OCI-LY1 (cell line): ENCODE measurements around the gene RASL11B.

Experiments used
- H2AFZ ChIP-seq: fragments of 200-600 bp; sonication (generic), shearing (Covaris generic); 2 replicates; pipeline ENCODE4 v1.6.0; 2014; ENCODE audit warnings: antibody characterized with exemption, mild to moderate bottlenecking, low read length
- H3F3A ChIP-seq: fragments of 200-600 bp; sonication (generic), shearing (Covaris generic); 2 replicates; pipeline ENCODE4 v1.6.0; 2014; ENCODE audit warnings: mild to moderate bottlenecking, antibody characterized with exemption, low read length, moderate library complexity; ENCODE audit not compliant: insufficient read depth
- H3K27ac ChIP-seq: fragments of 200-600 bp; sonication (generic); 2 replicates; pipeline ENCODE4 v1.5.1; 2014; ENCODE audit warnings: low read length, mixed run types, mild to moderate bottlenecking, low read depth; ENCODE audit not compliant: poor library complexity, severe bottlenecking
- H3K27me3 ChIP-seq: fragments of 200-600 bp; sonication (generic); 2 replicates; pipeline ENCODE4 v1.6.0; 2014; ENCODE audit warnings: antibody characterized with exemption, mild to moderate bottlenecking, low read length, moderate library complexity; ENCODE audit not compliant: insufficient read depth
- H3K36me3 ChIP-seq: fragments of 200-600 bp; sonication (generic); 2 replicates; pipeline ENCODE4 v1.6.1; 2014; ENCODE audit warnings: mild to moderate bottlenecking, antibody characterized with exemption, low read length, moderate library complexity, mixed read lengths; ENCODE audit not compliant: insufficient read depth
- H3K4me1 ChIP-seq: fragments of 200-600 bp; sonication (generic); 2 replicates; pipeline ENCODE4 v1.5.1; 2014; ENCODE audit warnings: mild to moderate bottlenecking, low read length, moderate library complexity; ENCODE audit not compliant: insufficient read depth, severe bottlenecking
- H3K4me2 ChIP-seq: fragments of 200-600 bp; sonication (generic), shearing (Covaris generic); 2 replicates; pipeline ENCODE4 v1.6.1; 2014; ENCODE audit warnings: low read length
- H3K4me3 ChIP-seq: fragments of 200-600 bp; sonication (generic); 2 replicates; pipeline ENCODE4 v1.5.1; 2014; ENCODE audit warnings: low read length, low read depth, mild to moderate bottlenecking, mixed read lengths; ENCODE audit not compliant: poor library complexity, severe bottlenecking
- H3K79me2 ChIP-seq: fragments of 200-600 bp; shearing (Covaris generic); 2 replicates; pipeline ENCODE4 v1.6.1; 2016; ENCODE audit warnings: mixed run types, low read length, mixed read lengths; ENCODE audit not compliant: insufficient read depth
- H3K9ac ChIP-seq: fragments of 200-600 bp; sonication (generic), shearing (Covaris generic); 2 replicates; pipeline ENCODE4 v1.6.1; 2014; ENCODE audit warnings: mild to moderate bottlenecking, low read length, mixed read lengths
- H3K9me2 ChIP-seq: fragments of 200-600 bp; sonication (generic), shearing (Covaris generic); 2 replicates; pipeline ENCODE4 v1.6.1; 2014; ENCODE audit warnings: low read depth, mild to moderate bottlenecking, low read length, mixed read lengths
- H3K9me3 ChIP-seq: fragments of 200-600 bp; shearing (Covaris generic); 2 replicates; pipeline ENCODE4 v1.6.1; 2014; ENCODE audit warnings: low read length, mixed read lengths
- H4K20me1 ChIP-seq: fragments of 200-600 bp; sonication (generic), shearing (Covaris generic); 2 replicates; pipeline ENCODE4 v1.6.0; 2016; ENCODE audit warnings: mild to moderate bottlenecking, low read length; ENCODE audit not compliant: insufficient read depth
- CTCF ChIP-seq: fragments of 200-600 bp; sonication (generic), shearing (Covaris generic); IDR thresholded peaks from 2 replicates; pipeline ENCODE4 v1.5.1; 2017; ENCODE audit warnings: mild to moderate bottlenecking, antibody characterized with exemption, low read length, moderate library complexity, mixed read lengths
- EZH2 ChIP-seq: fragments of 200-600 bp; sonication (generic), shearing (Covaris generic); IDR thresholded peaks from 2 replicates; pipeline ENCODE4 v1.8.0; 2017; ENCODE audit warnings: borderline replicate concordance, mixed run types, mild to moderate bottlenecking, antibody characterized with exemption, low read length, moderate library complexity, mixed read lengths

Gene RASL11B

DNA sequence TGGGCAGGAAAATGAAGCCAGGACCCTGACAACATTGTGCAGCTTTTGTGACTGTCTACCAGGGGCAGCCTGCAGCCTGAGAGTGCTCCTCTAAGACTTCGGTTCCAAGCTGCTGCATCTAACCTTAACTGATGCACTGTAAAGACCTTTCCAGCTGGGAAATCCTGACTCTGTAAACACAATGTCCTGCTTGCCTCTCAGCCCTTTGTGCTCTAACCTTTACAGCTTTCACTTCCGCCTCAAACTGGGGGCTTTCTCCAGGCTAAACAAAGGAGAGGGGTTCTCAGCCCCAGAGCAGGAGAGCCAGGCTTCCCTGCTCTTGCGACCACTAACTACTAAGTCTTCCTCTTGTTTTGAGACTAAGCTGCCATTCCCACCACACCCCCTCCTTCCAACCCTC is 19.3 kb upstream of the RASL11B start:
- H3K27ac ChIP-seq = no peak overlapping the region
- H3K4me1 ChIP-seq = no peaks in the 10 kb centered on the region
- TF ChIP-seq CTCF = no peak

GRCh38 chr4:52843351-52843750 is 18.8 kb upstream of the RASL11B start:
- Histone ChIP-seq H3K9me2 (no peaks in the 10 kb centered on the region), H3K27ac (no peak overlapping the region), H3K9ac (no peak overlapping the region), H3K79me2 (no peaks in the 10 kb centered on the region), H3K36me3 (no peaks in the 10 kb centered on the region), H3K4me1 (no peaks in the 10 kb centered on the region), H3K27me3 (no peaks in the 10 kb centered on the region), H3F3A (no peaks in the 10 kb centered on the region), H4K20me1 (no peaks in the 10 kb centered on the region), H3K9me3 (no peaks in the 10 kb centered on the region), H3K4me3 (no peak overlapping the region), H2AFZ (no peak overlapping the region), H3K4me2 (no peak overlapping the region)
- TF ChIP-seq CTCF = no peak
- no peak for TF ChIP-seq EZH2

More for the DNA sequence above, 19.3 kb upstream of the RASL11B start:
- Histone ChIP-seq H3K9me2 (no peaks in the 10 kb centered on the region), H3K9ac (no peak overlapping the region), H3K9me3 (no peaks in the 10 kb centered on the region), H3K4me3 (no peak overlapping the region), H3F3A (no peaks in the 10 kb centered on the region), H2AFZ (no peak overlapping the region), H3K79me2 (no peaks in the 10 kb centered on the region), H3K36me3 (no peaks in the 10 kb centered on the region), H3K27me3 (no peaks in the 10 kb centered on the region), H3K4me2 (no peak overlapping the region), H4K20me1 (no peaks in the 10 kb centered on the region)

GRCh38 chr4:52843958-52844357 is 18.2 kb upstream of the RASL11B start:
- Histone ChIP-seq H3F3A (no peaks in the 10 kb centered on the region), H3K79me2 (no peaks in the 10 kb centered on the region), H3K9me3 (no peaks in the 10 kb centered on the region), H3K4me2 (no peak overlapping the region), H3K27me3 (no peaks in the 10 kb centered on the region), H2AFZ (no peak overlapping the region), H3K36me3 (no peaks in the 10 kb centered on the region), H3K9ac (no peak overlapping the region), H3K4me3 (no peak overlapping the region), H3K27ac (no peak overlapping the region), H3K4me1 (no peaks in the 10 kb centered on the region), H3K9me2 (no peaks in the 10 kb centered on the region), H4K20me1 (no peaks in the 10 kb centered on the region)
- no peak for TF ChIP-seq CTCF
- TF ChIP-seq EZH2 = no peak
